Ovary (tissue), 9 donors: ENCODE results near the gene IFT74. TPM values are rescaled to one million over a fixed set of nuclear protein-coding genes. Genes with fewer than 3 reads are reported as not detected.

Source experiments
- DNase-seq, 5 donors: peaks; one replicate each; pipeline ENCODE4 v3.0.0-alpha.2; 2019 to 2020
- H3K27ac ChIP-seq, 2 donors: fragments of 200-600 bp; one replicate each; pipeline versions ENCODE4 v1.5.1 to v1.8.0; 2019 to 2022
- H3K27me3 ChIP-seq: fragments of 200-600 bp; one replicate; pipeline ENCODE4 v1.8.0; 2022
- H3K36me3 ChIP-seq: fragments of 200-600 bp; sonication (generic); one replicate; pipeline ENCODE4 v1.5.1; 2019
- H3K4me1 ChIP-seq: one replicate; pipeline ENCODE4 v1.8.1; 2013; ENCODE audit warnings: mild to moderate bottlenecking, moderate library complexity; ENCODE audit not compliant: insufficient read depth
- H3K4me3 ChIP-seq: fragments of 200-600 bp; sonication (generic); one replicate; pipeline ENCODE4 v1.5.1; 2017
- H3K9me3 ChIP-seq, 2 donors: fragments of 200-600 bp in 1 of 2; sonication (generic) in 1 of 2; one replicate each; pipeline versions ENCODE4 v1.5.1 to v1.8.1; 2013 to 2019; ENCODE audit warnings: mild to moderate bottlenecking in 1 of 2, moderate library complexity in 1 of 2
- EP300 ChIP-seq: sonication (generic); formaldehyde crosslinking; IDR thresholded peaks from one replicate; pipeline ENCODE4 v1.6.1; 2017; ENCODE audit warnings: antibody characterized with exemption
- POLR2A ChIP-seq: fragments of 450-650 bp; IDR thresholded peaks from one replicate; pipeline ENCODE4 v1.6.1; 2017; ENCODE audit warnings: antibody characterized with exemption, mild to moderate bottlenecking, moderate library complexity
- WGBS, 3 donors: extraction: QIAGEN DNeasy Blood & Tissue Kit in 1 of 3; methylation state at CpG; one replicate each; pipeline versions ENCODE4 v1.1.5 to v1.1.7; 2013 to 2017; 5-methylcytosine and 5-hydroxymethylcytosine counted together
- intact Hi-C, 4 donors: fragments of 100-400 bp; cut with DNase I; formaldehyde crosslinking; loops; one replicate each; pipeline versions ENCODE4 v1.11.0 to v1.15.1; 2022 to 2023
- polyA plus RNA-seq, 2 donors: library from polyadenylated mRNA; stranded (reverse); fragments of 200-250 nt in 1 of 2; fragments of 350-450 nt in 1 of 2; fragmentation: Illumina TruSeq in 1 of 2; extraction: RNeasy Lipid Tissue Mini Kit (QIAGEN cat#74804) in 1 of 2; gene quantifications; one replicate each; pipeline ENCODE4 v1.2.3, GENCODE V29; 2013 to 2014
- total RNA-seq, 7 donors: library from RNA; depleted of rRNA in 2 of 7; stranded (reverse); fragments of >200 nt in 2 of 7; fragmentation: NEBNext Ultra II Directional in 3 of 7; extraction: Animal tissue kit (Norgen Biotek cat#: 25700) in 3 of 7; gene quantifications; one replicate each; pipeline versions ENCODE4 v1.1.0 to v1.2.4, GENCODE V29; 2016 to 2023
- TF ChIP-seq, protein P1 (sequence below), 3 donors: fragments of 450-650 bp in 2 of 3; fragments of 200-600 bp in 1 of 3; IDR thresholded peaks; one replicate each; pipeline versions ENCODE4 v1.5.1 to v1.8.0; 2016 to 2022; ENCODE audit warnings: antibody characterized with exemption in 3 of 3, mild to moderate bottlenecking in 1 of 3
- donor health status: DM: no; HTN: no; CAD: no; lungs with moderate emphysema.
- donor health status: DM: no; HTN: no; CAD: no.
- donor health status: Bipolar disorder and iron deficiency.
- donor health status: DM: yes; HTN: yes; CAD: no.
- donor health status: DM: no; HTN: no; CAD: no.
- donor health status: DM: yes; HTN: yes; CAD: no.

Gene IFT74
- total and polyA plus RNA-seq, 9 donors = 9.2 to 24.6 (median 16.2) TPM

DNA sequence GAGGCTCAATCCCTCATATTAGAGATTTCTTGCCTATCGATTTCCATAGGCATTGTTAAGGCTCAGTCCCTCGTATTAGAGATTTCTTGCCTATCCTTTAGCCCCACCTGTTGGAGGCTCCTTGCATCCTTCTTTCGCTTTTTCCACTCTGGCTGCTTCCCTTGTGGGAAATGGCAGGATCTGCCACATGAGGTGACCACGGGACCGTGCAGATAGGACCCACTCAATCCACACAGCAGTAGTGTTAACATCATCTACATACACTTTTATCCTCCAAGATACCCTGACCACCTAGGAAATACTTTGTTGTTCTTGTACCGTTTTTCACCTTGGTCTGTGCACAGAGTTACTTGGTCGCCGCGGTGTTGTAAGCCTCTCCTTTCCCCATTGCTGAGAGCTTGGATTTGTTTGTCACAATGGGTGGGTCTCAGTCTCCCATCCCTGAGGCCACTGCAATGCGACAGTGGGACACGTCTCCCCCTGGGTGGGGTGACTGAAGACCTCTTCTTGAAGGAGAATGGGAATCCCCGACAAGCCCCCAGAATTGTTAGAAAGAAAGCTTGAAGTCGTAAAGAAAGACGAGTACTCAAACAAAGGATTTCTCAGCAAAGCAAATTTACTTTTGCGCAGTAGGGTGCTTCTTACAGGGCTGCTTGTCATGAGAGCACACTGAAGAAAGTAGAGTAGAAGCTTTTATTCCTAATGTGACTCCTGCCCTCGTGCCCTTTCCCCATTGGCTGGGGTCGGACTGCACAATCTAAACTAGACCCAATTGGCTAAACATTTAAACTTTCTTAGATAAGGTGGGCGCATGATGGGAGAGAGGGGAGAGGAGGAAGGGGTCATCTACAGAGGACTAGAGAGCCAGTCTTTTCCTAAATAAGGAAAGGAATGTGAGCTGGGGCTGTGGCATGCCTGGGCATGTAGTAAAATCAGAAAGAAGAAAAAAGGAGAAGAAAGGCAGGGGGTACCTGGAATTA lies 19.8 kb downstream of the IFT74 start:
- H3K36me3 ChIP-seq = no peaks in the 10 kb centered on the region
- H3K9me3 ChIP-seq = no peaks in the 10 kb centered on the region
- no peaks in the 10 kb centered on the region for H3K27me3 ChIP-seq
- no peak for TF ChIP-seq POLR2A
- no peak for TF ChIP-seq EP300
- TF ChIP-seq, protein P1, sequence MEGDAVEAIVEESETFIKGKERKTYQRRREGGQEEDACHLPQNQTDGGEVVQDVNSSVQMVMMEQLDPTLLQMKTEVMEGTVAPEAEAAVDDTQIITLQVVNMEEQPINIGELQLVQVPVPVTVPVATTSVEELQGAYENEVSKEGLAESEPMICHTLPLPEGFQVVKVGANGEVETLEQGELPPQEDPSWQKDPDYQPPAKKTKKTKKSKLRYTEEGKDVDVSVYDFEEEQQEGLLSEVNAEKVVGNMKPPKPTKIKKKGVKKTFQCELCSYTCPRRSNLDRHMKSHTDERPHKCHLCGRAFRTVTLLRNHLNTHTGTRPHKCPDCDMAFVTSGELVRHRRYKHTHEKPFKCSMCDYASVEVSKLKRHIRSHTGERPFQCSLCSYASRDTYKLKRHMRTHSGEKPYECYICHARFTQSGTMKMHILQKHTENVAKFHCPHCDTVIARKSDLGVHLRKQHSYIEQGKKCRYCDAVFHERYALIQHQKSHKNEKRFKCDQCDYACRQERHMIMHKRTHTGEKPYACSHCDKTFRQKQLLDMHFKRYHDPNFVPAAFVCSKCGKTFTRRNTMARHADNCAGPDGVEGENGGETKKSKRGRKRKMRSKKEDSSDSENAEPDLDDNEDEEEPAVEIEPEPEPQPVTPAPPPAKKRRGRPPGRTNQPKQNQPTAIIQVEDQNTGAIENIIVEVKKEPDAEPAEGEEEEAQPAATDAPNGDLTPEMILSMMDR (IDR thresholded peaks at IDR 0.05) = no peak
- H3K27ac ChIP-seq = no peak overlapping the region
- no peak overlapping the region for H3K4me3 ChIP-seq
- DNase-seq = no peak
- intact Hi-C loops = no loop called here
- 91 to 93% (median 93%) methylated on average over 18 of the region's 18 CpGs for WGBS, 3 donors
- H3K4me1 ChIP-seq = no peaks in the 10 kb centered on the region

DNA sequence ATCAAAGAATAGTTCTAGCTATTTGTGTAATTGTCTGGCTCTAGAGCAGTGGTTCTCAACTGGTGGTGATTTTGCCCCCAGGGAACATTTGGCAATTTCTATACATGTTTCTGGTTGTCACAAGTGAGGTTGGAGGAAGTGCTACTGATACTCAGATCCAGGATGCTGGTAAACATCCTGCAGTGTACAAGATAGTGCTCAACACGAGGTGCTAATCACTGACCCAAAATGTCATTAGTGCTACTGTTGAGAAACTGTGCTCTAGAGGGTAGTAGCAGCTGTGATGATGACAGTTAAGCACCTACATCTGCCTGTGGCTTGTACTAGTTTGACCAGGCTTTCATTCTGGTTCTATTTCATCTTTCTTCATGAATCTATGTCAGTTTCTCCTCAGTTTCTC lies 27.1 kb downstream of the IFT74 start:
- Histone ChIP-seq H3K27ac (no peak overlapping the region), H3K4me3 (no peak overlapping the region), H3K27me3 (no peaks in the 10 kb centered on the region), H3K9me3 (no peaks in the 10 kb centered on the region), H3K4me1 (no peaks in the 10 kb centered on the region), H3K36me3 (no peaks in the 10 kb centered on the region)
- TF ChIP-seq EP300 (no peak), POLR2A (no peak)
- TF ChIP-seq, protein P1 (IDR thresholded peaks at IDR 0.05) = no peak
- 38 to 63% (median 41%) methylated on average over 1 of the region's 1 CpG for WGBS, 3 donors
- intact Hi-C loops = no loop called here
- DNase-seq = no peak

DNA sequence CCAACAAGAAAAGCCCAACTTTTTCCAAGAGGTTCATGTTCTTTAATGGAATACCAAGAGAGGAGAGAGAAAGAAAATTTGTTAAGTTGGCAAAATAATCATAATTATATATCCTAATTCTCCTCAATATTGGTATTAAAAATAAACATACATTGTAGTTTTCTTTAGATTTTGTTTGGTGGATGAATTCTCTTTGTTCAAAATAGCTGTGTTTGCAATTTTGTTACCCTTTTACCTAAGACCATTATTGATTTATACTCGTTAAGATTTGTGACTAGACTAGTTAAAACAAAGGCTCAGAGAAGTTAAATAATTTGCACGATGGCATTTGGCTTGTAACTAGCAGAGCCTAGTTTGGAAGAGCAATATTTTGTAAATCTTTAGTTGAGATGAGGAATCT lies 39.6 kb downstream of the IFT74 start:
- DNase-seq = no peak
- intact Hi-C loops = no loop called here
- Histone ChIP-seq H3K4me1 (no peaks in the 10 kb centered on the region), H3K27ac (no peak overlapping the region), H3K4me3 (no peak overlapping the region), H3K27me3 (no peaks in the 10 kb centered on the region), H3K9me3 (no peaks in the 10 kb centered on the region), H3K36me3 (no peaks in the 10 kb centered on the region)
- TF ChIP-seq, protein P1 (IDR thresholded peaks at IDR 0.05) = no peak
- TF ChIP-seq POLR2A = no peak
- TF ChIP-seq EP300 = no peak
- 77 to 86% (median 84%) methylated on average over 2 of the region's 2 CpGs for WGBS, 3 donors

DNA sequence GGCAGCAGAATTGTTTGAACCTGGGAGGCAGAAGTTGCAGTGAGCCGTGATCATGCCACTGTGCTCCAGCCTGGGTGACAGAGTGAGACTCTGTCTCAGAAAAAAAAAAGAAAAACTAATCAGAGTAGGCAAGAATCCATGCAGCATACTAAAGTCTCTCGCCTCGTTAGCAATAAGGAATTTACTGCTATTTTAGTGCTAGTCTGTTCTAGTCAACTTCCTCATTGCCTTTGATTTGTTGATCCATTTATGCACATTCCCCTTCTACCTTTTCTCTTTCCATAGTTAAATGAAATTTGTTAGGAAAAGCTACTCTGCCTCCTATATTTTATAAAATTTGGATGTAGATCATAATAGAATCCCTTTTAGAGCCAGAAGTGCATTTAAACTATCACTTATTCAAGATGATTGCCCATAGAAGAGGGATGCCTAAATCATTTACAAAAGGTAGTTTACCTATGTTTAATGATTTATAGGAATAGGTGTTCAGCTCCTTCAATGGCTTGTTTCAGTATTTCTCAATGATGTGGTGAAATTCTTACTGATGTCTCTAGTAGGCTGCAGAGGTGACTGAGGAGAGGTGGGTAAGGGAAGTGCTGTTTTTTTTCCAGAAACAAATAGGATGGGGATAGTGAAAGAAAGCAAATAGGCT lies 47.3 kb downstream of the IFT74 start:
- DNase-seq = no peak
- Histone ChIP-seq H3K27me3 (no peaks in the 10 kb centered on the region), H3K4me3 (no peak overlapping the region), H3K9me3 (no peaks in the 10 kb centered on the region), H3K27ac (no peak overlapping the region), H3K4me1 (no peaks in the 10 kb centered on the region), H3K36me3 (no peaks in the 10 kb centered on the region)
- WGBS, 3 donors = 93 to 95% (median 95%) methylated on average over 3 of the region's 3 CpGs
- intact Hi-C loops = no loop called here
- TF ChIP-seq, protein P1 (IDR thresholded peaks at IDR 0.05) = no peak
- TF ChIP-seq EP300 (no peak), POLR2A (no peak)
